Gastrocnemius medialis (tissue), 4 donors: ENCODE data around the gene INPP5F.

Experiments
- POLR2A ChIP-seq, 2 donors: fragments of 450-650 bp; IDR thresholded peaks; one replicate each; pipeline ENCODE4 v1.6.1; 2017; ENCODE audit warnings: antibody characterized with exemption in 2 of 2, mild to moderate bottlenecking in 2 of 2, moderate library complexity in 2 of 2
- TF ChIP-seq, protein P1 (sequence below), 5 experiments: fragments of 450-650 bp in 3 of 5; fragments of 200-600 bp in 2 of 5; sonication (generic) in 2 of 5; IDR thresholded peaks in 4 of 5; conservative IDR thresholded peaks in 1 of 5; 1 replicate in 4 of 5; 2 replicates in 1 of 5; pipeline ENCODE4 v1.5.1; 2016 to 2019; ENCODE audit warnings: antibody characterized with exemption in 5 of 5, mild to moderate bottlenecking in 3 of 5, moderate library complexity in 3 of 5

DNA sequence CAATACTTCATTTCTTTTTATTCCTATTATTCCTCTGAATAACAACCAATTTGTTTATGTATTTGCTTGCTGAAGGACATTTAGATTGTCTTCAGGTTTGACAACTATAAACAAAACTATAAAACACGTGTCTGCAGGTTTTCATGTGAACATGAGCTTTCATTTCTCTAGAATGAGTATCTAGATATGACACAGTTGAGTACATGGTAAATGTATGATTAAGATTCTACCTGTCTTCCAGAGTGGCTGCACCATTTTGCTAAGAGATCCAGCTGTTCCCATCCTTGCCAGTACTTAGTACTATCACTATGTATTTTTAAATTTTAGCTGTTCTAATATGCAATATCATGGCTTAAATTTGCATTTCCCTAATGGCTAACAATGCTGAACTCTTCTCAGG, 136.7 kb downstream of the INPP5F start:
- TF ChIP-seq, protein P1, sequence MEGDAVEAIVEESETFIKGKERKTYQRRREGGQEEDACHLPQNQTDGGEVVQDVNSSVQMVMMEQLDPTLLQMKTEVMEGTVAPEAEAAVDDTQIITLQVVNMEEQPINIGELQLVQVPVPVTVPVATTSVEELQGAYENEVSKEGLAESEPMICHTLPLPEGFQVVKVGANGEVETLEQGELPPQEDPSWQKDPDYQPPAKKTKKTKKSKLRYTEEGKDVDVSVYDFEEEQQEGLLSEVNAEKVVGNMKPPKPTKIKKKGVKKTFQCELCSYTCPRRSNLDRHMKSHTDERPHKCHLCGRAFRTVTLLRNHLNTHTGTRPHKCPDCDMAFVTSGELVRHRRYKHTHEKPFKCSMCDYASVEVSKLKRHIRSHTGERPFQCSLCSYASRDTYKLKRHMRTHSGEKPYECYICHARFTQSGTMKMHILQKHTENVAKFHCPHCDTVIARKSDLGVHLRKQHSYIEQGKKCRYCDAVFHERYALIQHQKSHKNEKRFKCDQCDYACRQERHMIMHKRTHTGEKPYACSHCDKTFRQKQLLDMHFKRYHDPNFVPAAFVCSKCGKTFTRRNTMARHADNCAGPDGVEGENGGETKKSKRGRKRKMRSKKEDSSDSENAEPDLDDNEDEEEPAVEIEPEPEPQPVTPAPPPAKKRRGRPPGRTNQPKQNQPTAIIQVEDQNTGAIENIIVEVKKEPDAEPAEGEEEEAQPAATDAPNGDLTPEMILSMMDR (IDR thresholded peaks at IDR 0.05 in 4 of 5, conservative IDR thresholded peaks at IDR 0.05 in 1 of 5) = no peak
- no peak for TF ChIP-seq POLR2A (IDR thresholded peaks at IDR 0.05)
